ENCODE data around the gene PVR. TPM values are rescaled to one million over a fixed set of nuclear protein-coding genes. Genes with fewer than 3 reads are reported as not detected.

Gene PVR
- total RNA-seq, 1 experiment from 2014 or later, result 47.7 TPM

- no TSS peak for BruUV-seq (replicated peaks)
- H3K4me3 ChIP-seq (ENCODE audit: low read depth in 2 of 2, low read length in 2 of 2), result no peak overlapping the region
- no peak overlapping the region for H3K27ac ChIP-seq (ENCODE audit: low read length)
- POLR2A ChIA-PET, result no interaction called here
- H3K27me3 ChIP-seq (ENCODE audit: control insufficient read depth, insufficient read depth, low read length), result no peaks in the 10 kb centered on the region
- ATAC-seq (no peak), DNase-seq (ENCODE audit: low read depth, low spot score) (no peak)
- no peaks in the 10 kb centered on the region for H3K4me1 ChIP-seq (ENCODE audit: control insufficient read depth, insufficient read depth, low read length)
- no peaks in the 10 kb centered on the region for H3K9me3 ChIP-seq (ENCODE audit: control insufficient read depth, insufficient read depth, low read depth, low read length)
- CTCF ChIA-PET, result interaction anchor here (0.7 kb wide), 1 partner anchor 65 kb away, joined by 3 read pairs; no protein-coding TSS in a partner anchor
- H3K36me3 ChIP-seq (ENCODE audit: control insufficient read depth, insufficient read depth, low read length), result no peaks in the 10 kb centered on the region
- TF ChIP-seq TCF7L2 (IDR thresholded peaks at IDR 0.05; ENCODE audit: low read depth, low read length) (no peak), POLR2AphosphoS5 (IDR thresholded peaks at IDR 0.05; ENCODE audit: low read depth, low read length) (no peak), REST (IDR thresholded peaks at IDR 0.05; ENCODE audit: insufficient read depth in 1 of 2, low read depth in 2 of 2, low read length in 1 of 2) (no peak), CTCF (IDR thresholded peaks at IDR 0.05) (no peak), SIN3A (IDR thresholded peaks at IDR 0.05; ENCODE audit: borderline replicate concordance, insufficient read depth, low read depth, low read length) (no peak)
- intact Hi-C loops (cut with micrococcal nuclease; ENCODE audit: unreplicated experiment) (no loop called here), in situ Hi-C loops (cut with HindIII; ENCODE audit: low pct_unique_long_range_greater_than_20kb, low sequenced_read_pairs) (no loop called here)
Observed at GRCh38 chr19:44636439-44637389, 7.0 kb upstream of the PVR start.

- no TSS peak for BruUV-seq (replicated peaks)
- in situ Hi-C loops (cut with HindIII; ENCODE audit: low pct_unique_long_range_greater_than_20kb, low sequenced_read_pairs), result no loop called here
- intact Hi-C loops (cut with micrococcal nuclease; ENCODE audit: unreplicated experiment), result no loop called here
- ATAC-seq (no peak), DNase-seq (ENCODE audit: low read depth, low spot score) (no peak)
- H3K36me3 ChIP-seq (ENCODE audit: control insufficient read depth, insufficient read depth, low read length), result no peaks in the 10 kb centered on the region
- CTCF ChIA-PET, result no interaction called here
- no peaks in the 10 kb centered on the region for H3K9me3 ChIP-seq (ENCODE audit: control insufficient read depth, insufficient read depth, low read depth, low read length)
- no peak overlapping the region for H3K27ac ChIP-seq (ENCODE audit: low read length)
- no peak overlapping the region for H3K4me3 ChIP-seq (ENCODE audit: low read depth in 2 of 2, low read length in 2 of 2)
- TF ChIP-seq CTCF (IDR thresholded peaks at IDR 0.05), result no peak
- no peak for TF ChIP-seq SIN3A (IDR thresholded peaks at IDR 0.05; ENCODE audit: borderline replicate concordance, insufficient read depth, low read depth, low read length)
- TF ChIP-seq REST (IDR thresholded peaks at IDR 0.05; ENCODE audit: insufficient read depth in 1 of 2, low read depth in 2 of 2, low read length in 1 of 2), result no peak
- no peak for TF ChIP-seq POLR2AphosphoS5 (IDR thresholded peaks at IDR 0.05; ENCODE audit: low read depth, low read length)
- no peak for TF ChIP-seq TCF7L2 (IDR thresholded peaks at IDR 0.05; ENCODE audit: low read depth, low read length)
- POLR2A ChIA-PET, result no interaction called here
- no peaks in the 10 kb centered on the region for H3K27me3 ChIP-seq (ENCODE audit: control insufficient read depth, insufficient read depth, low read length)
- no peaks in the 10 kb centered on the region for H3K4me1 ChIP-seq (ENCODE audit: control insufficient read depth, insufficient read depth, low read length)
Observed at GRCh38 chr19:44637390-44637764, 6.3 kb upstream of the PVR start.

All from Panc1 (cell line).